Brain microvascular endothelial cell (primary cell): ENCODE data around the gene LRP8.

ENCODE experiments used
- DNase-seq: peaks from one replicate; pipeline ENCODE4 v3.0.0-alpha.2; 2020
- H3K27ac ChIP-seq: fragments of 250-450 bp; sonication (Bioruptor Pico); 2 replicates; pipeline ENCODE4 v1.5.1; 2020; ENCODE audit warnings: mild to moderate bottlenecking, moderate library complexity
- H3K27me3 ChIP-seq: fragments of 250-450 bp; sonication (Bioruptor Pico); replicated peaks from 2 replicates; pipeline ENCODE4 v1.5.1; 2020; ENCODE audit warnings: mild to moderate bottlenecking
- H3K36me3 ChIP-seq: fragments of 250-450 bp; sonication (Bioruptor Pico); replicated peaks from 2 replicates; pipeline ENCODE4 v1.5.1; 2020; ENCODE audit warnings: mild to moderate bottlenecking
- H3K4me3 ChIP-seq: 2 replicates; pipeline ENCODE4 v1.5.1; 2011; ENCODE audit warnings: low read depth, mild to moderate bottlenecking, control low read depth, low read length, moderate library complexity
- CTCF ChIP-seq: IDR thresholded peaks from 2 replicates; pipeline ENCODE4 v1.5.1; 2011; ENCODE audit warnings: low read depth, mild to moderate bottlenecking, moderate library complexity, low read length, control low read depth, inconsistent platforms; ENCODE audit errors: missing control alignments
- in situ Hi-C: cut with HindIII; loops from 2 replicates; pipeline ENCODE4 v1.10.0; 2017; ENCODE audit warnings: low sequenced_read_pairs, low pct_ligation_motif_present

The LRP8 gene

GRCh38 chr1:53356637-53357036 is 28.8 kb upstream of the LRP8 start:
- no peaks in the 10 kb centered on the region for H3K36me3 ChIP-seq
- no peaks in the 10 kb centered on the region for H3K27me3 ChIP-seq
- no peak for DNase-seq
- no peak overlapping the region for H3K4me3 ChIP-seq
- in situ Hi-C loops: no loop called here
- no peak for TF ChIP-seq CTCF
- no peak overlapping the region for H3K27ac ChIP-seq

- H3K27me3 ChIP-seq: no peaks in the 10 kb centered on the region
- DNase-seq: no peak
- in situ Hi-C loops: no loop called here
Observed at GRCh38 chr1:53354119-53354518, 26.2 kb upstream of the LRP8 start.

GRCh38 chr1:53352561-53352960 is 24.7 kb upstream of the LRP8 start:
- no peak for DNase-seq
- in situ Hi-C loops: no loop called here
- Histone ChIP-seq H3K27ac (no peak overlapping the region), H3K27me3 (no peaks in the 10 kb centered on the region), H3K4me3 (no peak overlapping the region), H3K36me3 (no peaks in the 10 kb centered on the region)
- no peak for TF ChIP-seq CTCF

More at GRCh38 chr1:53354119-53354518, 26.2 kb upstream of the LRP8 start:
- H3K27ac ChIP-seq: no peak overlapping the region
- no peak overlapping the region for H3K4me3 ChIP-seq
- no peaks in the 10 kb centered on the region for H3K36me3 ChIP-seq
- no peak for TF ChIP-seq CTCF

DNA sequence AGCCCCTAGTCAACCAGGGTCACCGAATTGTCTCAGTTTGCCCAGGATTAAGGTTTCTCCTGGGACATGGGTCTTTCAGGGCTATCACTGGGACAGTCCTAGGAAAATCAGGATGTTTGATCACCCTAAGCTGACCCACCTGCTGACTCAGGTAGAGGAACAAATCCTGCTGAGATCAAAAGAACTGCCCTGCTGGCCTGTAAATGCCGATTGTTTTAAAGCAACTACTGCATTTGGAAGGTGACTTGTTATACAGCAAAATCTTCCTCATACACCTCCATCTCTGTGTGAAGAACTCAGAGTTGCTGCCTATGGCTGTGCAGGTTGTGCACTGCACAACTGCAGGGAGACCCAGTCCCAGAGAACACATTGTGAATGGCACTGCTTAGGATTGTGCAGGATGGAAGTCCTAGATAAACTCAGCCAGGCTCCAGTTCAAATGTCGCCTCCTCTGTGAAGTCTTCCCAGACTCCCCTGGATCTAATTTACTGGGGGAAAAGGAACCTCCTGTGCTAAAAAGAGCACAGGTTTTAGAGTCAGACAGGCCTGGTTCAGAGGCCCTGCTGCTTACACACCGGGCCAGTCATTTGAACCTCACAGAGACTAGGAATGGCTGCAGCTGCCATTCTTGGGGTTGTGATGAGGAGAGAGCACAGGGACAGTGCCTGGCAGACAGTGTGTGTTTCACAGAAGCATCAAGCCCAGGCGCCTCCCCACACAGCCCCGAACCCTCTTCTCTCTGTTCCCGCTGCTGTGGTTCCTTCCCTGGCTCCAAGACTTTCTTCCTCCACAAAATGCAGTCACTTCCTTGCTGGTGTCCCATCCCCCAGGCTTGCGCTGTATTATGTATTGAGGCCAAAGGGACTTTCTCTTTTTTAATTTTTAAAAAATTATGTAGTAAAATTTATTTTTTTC is 23.2 kb upstream of the LRP8 start:
- no peak for DNase-seq
- Histone ChIP-seq H3K36me3 (no peaks in the 10 kb centered on the region), H3K27ac (no peak overlapping the region), H3K4me3 (no peak overlapping the region), H3K27me3 (no peaks in the 10 kb centered on the region)
- no peak for TF ChIP-seq CTCF
- in situ Hi-C loops: no loop called here

- Histone ChIP-seq H3K4me3 (no peak overlapping the region), H3K27me3 (no peaks in the 10 kb centered on the region), H3K27ac (no peak overlapping the region), H3K36me3 (no peaks in the 10 kb centered on the region)
- TF ChIP-seq CTCF: no peak
- no peak for DNase-seq
- in situ Hi-C loops: no loop called here
Observed at GRCh38 chr1:53349968-53350852, 22.3 kb upstream of the LRP8 start.
